ENCODE measurements around the gene GPR17. TPM values are rescaled to one million over a fixed set of nuclear protein-coding genes. Genes with fewer than 3 reads are reported as not detected.

GPR17 gene
- total and polyA plus RNA-seq, 9 of the 15 experiments (the other 6 are each of a cell fraction or from before 2014, with no cell fraction given): not detected

DNA sequence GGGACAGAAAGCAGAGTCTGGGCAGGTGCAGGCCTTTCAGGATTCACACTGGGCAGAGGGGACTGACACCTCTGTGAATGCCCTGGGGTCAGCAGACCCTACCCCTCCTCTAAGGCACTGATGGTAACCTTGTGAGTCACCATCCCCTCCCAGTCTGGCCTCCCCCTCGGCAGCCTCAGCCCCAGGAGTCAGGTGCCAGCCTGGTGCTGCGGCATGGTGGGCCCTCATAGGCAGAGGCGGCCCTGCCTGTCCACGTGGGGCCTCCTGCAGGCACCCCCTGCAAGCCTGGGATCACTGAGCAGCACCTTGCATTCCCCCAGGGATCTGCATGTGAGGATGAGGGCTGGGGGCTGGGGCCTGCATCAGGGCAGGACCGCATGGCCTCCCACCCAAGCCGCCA is 4.8 kb upstream of the GPR17 start:
- ChIA-PET CTCF (ENCODE audit: low intra/inter-chr PET ratio) (no interaction called here), POLR2A (interaction anchor here (0.6 kb wide), 1 partner anchor 15 kb away, joined by 3 read pairs; no protein-coding TSS in a partner anchor)
- Histone ChIP-seq H3K79me2 (ENCODE audit: control insufficient read depth, insufficient read depth, low read length) (no peaks in the 10 kb centered on the region), H3K4me3 (no peak overlapping the region), H3K9me1 (ENCODE audit: control insufficient read depth, insufficient read depth, low read length) (no peaks in the 10 kb centered on the region), H3K4me1 (replicated peaks in 1 of 2; ENCODE audit: control insufficient read depth in 2 of 2, insufficient read depth in 2 of 2, low read length in 2 of 2) (peaks cover 14 to 67% of the 10 kb centered on the region in 2 experiments), H2AFZ (ENCODE audit: low read depth, low read length) (no peak overlapping the region), H3K27ac (ENCODE audit: extremely low read depth, low read depth, low read length) (no peak overlapping the region), H3K36me3 (ENCODE audit: control insufficient read depth, insufficient read depth, low read length) (no peaks in the 10 kb centered on the region), H3K4me2 (ENCODE audit: insufficient read depth, low read length) (no peak overlapping the region), H3K27me3 (ENCODE audit: control insufficient read depth in 2 of 2, insufficient read depth in 2 of 2, low read length in 2 of 2) (peaks cover 21 to 32% of the 10 kb centered on the region in 2 experiments), H3K9me3 (replicated peaks; ENCODE audit: control insufficient read depth, insufficient read depth, low read depth, low read length) (no peaks in the 10 kb centered on the region), H3K9ac (ENCODE audit: insufficient read depth in 1 of 2, low read depth in 2 of 2, low read length in 2 of 2) (0 out of 4 replicates have a peak overlapping the region, but pooled peaks of 1 of the 2 experiments have one; percentile 17), H4K20me1 (replicated peaks; ENCODE audit: control insufficient read depth, insufficient read depth, low read length) (no peaks in the 10 kb centered on the region; the same call in 1 of the 2 replicates)
- in situ Hi-C loops (cut with MboI): no loop called here
- WGBS (ENCODE audit: insufficient coverage, low coverage, missing lambda C conversion rate): 41% methylated on average over 6 of the region's 6 CpGs
- TF ChIP-seq, protein P1, sequence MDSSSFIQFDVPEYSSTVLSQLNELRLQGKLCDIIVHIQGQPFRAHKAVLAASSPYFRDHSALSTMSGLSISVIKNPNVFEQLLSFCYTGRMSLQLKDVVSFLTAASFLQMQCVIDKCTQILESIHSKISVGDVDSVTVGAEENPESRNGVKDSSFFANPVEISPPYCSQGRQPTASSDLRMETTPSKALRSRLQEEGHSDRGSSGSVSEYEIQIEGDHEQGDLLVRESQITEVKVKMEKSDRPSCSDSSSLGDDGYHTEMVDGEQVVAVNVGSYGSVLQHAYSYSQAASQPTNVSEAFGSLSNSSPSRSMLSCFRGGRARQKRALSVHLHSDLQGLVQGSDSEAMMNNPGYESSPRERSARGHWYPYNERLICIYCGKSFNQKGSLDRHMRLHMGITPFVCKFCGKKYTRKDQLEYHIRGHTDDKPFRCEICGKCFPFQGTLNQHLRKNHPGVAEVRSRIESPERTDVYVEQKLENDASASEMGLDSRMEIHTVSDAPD (CRISPR knock-in tag; IDR thresholded peaks at IDR 0.05): no peak
- intact Hi-C loops (cut with micrococcal nuclease): no loop called here
- FAIRE-seq (no peak), ATAC-seq (no peak), DNase-seq (ENCODE audit: extremely low read depth in 1 of 4, low spot score in 3 of 4) (no peak)
- BruUV-seq (replicated peaks): no TSS peak

GRCh38 chr2:127641846-127642507 is 4.0 kb upstream of the GPR17 start:
- peaks cover 13 to 67% of the 10 kb centered on the region in 2 experiments for H3K4me1 ChIP-seq (replicated peaks in 1 of 2; ENCODE audit: control insufficient read depth in 2 of 2, insufficient read depth in 2 of 2, low read length in 2 of 2)
- H3K9me1 ChIP-seq (ENCODE audit: control insufficient read depth, insufficient read depth, low read length): no peaks in the 10 kb centered on the region
- in situ Hi-C loops (cut with MboI) (no loop called here), intact Hi-C loops (cut with micrococcal nuclease) (no loop called here)
- H3K27me3 ChIP-seq (ENCODE audit: control insufficient read depth in 2 of 2, insufficient read depth in 2 of 2, low read length in 2 of 2): peaks cover 26 to 40% of the 10 kb centered on the region in 2 experiments
- H4K20me1 ChIP-seq (replicated peaks; ENCODE audit: control insufficient read depth, insufficient read depth, low read length): no peaks in the 10 kb centered on the region; the same call in 1 of the 2 replicates
- no peak overlapping the region for H3K4me3 ChIP-seq
- ChIA-PET CTCF (ENCODE audit: low intra/inter-chr PET ratio) (no interaction called here), POLR2A (interaction anchor here (0.5 to 1.0 kb wide), 4 partner anchors 13 to 250 kb away, joined by 3 to 4 read pairs (median 3); no protein-coding TSS in a partner anchor)
- no TSS peak for BruUV-seq (replicated peaks)
- ATAC-seq (no peak), DNase-seq (ENCODE audit: extremely low read depth in 1 of 4, low spot score in 3 of 4) (no peak), FAIRE-seq (no peak)
- no peaks in the 10 kb centered on the region for H3K79me2 ChIP-seq (ENCODE audit: control insufficient read depth, insufficient read depth, low read length)
- H3K9ac ChIP-seq (ENCODE audit: insufficient read depth in 1 of 2, low read depth in 2 of 2, low read length in 2 of 2): 0 out of 4 replicates have a peak overlapping the region, but pooled peaks of 1 of the 2 experiments have one; percentile 13
- H3K9me3 ChIP-seq (replicated peaks; ENCODE audit: control insufficient read depth, insufficient read depth, low read depth, low read length): no peaks in the 10 kb centered on the region
- no peaks in the 10 kb centered on the region for H3K36me3 ChIP-seq (ENCODE audit: control insufficient read depth, insufficient read depth, low read length)
- TF ChIP-seq MAX (CRISPR knock-in tag; IDR thresholded peaks at IDR 0.05): 0 out of 2 replicates have a peak, but pooled peaks have one; percentile 7
- no peak for TF ChIP-seq ZNF551 (CRISPR knock-in tag; IDR thresholded peaks at IDR 0.05)
- no peak overlapping the region for H2AFZ ChIP-seq (ENCODE audit: low read depth, low read length)
- no peak overlapping the region for H3K4me2 ChIP-seq (ENCODE audit: insufficient read depth, low read length)
- 13% methylated on average over 16 of the region's 25 CpGs for WGBS (ENCODE audit: insufficient coverage, low coverage, missing lambda C conversion rate)
- no peak overlapping the region for H3K27ac ChIP-seq (ENCODE audit: extremely low read depth, low read depth, low read length)

All from K562 (cell line).